IPS-20b (cell line): ENCODE measurements around the gene COPS2.

Experiments
- H3K27ac ChIP-seq: one replicate; pipeline ENCODE4 v1.5.1; 2013; ENCODE audit warnings: low read length
- H3K27me3 ChIP-seq: 2 replicates; pipeline ENCODE4 v1.6.1; 2013; ENCODE audit warnings: mild to moderate bottlenecking, low read length, inconsistent platforms; ENCODE audit not compliant: insufficient read depth
- H3K36me3 ChIP-seq: 2 replicates; pipeline ENCODE4 v1.6.1; 2013; ENCODE audit warnings: low read depth, mild to moderate bottlenecking, inconsistent platforms, low read length, moderate library complexity; ENCODE audit not compliant: insufficient read depth
- H3K4me1 ChIP-seq: 2 replicates; pipeline ENCODE4 v1.6.1; 2013; ENCODE audit warnings: mild to moderate bottlenecking, control low read depth, inconsistent platforms, low read length, moderate library complexity; ENCODE audit not compliant: insufficient read depth
- H3K4me3 ChIP-seq: 2 replicates; pipeline ENCODE4 v1.5.1; 2013; ENCODE audit warnings: mild to moderate bottlenecking, low read length, inconsistent platforms
- H3K9ac ChIP-seq: 2 replicates; pipeline ENCODE4 v1.6.1; 2013; ENCODE audit warnings: low read depth, mild to moderate bottlenecking, inconsistent platforms, low read length, moderate library complexity
- H3K9me3 ChIP-seq: 2 replicates; pipeline ENCODE4 v1.6.1; 2013; ENCODE audit warnings: mild to moderate bottlenecking, low read depth, low read length, inconsistent platforms; ENCODE audit not compliant: insufficient read depth

Gene COPS2

DNA sequence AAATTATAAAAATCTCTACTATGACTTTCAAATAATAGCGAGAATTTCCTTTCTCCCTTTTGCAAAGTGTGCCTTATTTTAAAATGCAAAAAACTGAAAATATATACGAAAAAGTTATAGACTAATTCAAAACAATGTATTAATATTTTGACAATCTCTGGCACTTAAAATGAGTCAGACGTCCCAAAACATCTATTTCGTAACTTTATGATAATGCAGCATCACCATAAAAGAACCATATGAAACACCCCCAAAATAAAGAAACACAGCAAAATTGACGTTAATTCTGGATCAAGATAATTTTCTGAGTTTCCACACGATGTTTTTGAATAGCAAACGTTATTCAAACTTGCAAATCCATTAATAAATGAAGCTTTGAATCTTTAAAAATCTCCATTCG, 1.0 kb downstream of the COPS2 start:
- H3K27ac ChIP-seq: no peak overlapping the region

DNA sequence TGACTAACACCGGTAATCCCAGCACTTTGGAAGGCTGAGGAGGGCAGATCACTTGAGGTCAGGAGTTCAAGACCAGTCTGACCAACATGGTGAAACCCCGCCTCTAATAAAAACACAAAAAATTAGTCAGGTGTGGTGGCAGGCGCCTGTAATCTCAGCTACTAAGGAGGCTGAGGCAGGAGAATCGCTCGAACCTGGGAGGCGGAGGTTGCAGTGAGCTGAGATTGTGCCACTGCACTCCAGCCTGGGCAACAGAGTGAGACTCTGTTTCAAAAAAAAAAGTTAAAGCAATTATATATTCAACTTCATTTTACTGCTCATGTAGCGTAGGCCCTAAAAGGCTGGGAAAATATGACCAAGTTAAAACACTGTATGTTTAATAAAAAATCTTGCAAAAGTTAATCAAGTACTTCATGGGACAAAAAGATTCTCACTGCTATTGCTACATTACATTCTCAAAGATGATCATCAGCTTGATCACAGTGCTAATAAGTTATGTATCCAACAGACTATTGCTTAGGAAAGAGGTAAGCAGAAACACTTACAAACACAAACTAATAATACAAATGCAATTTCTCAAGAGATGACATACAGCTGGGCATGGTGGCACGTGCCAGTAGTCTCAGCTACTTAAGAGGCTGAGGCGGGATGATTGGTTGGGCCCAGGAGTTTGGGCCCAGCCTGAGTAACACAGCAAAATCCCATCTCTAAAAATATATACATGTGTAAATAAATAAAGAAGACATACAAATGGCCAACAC, 2.7 kb downstream of the COPS2 start:
- no peaks in the 10 kb centered on the region for H3K27me3 ChIP-seq
- H3K4me3 ChIP-seq: no peak overlapping the region
- no peaks in the 10 kb centered on the region for H3K9me3 ChIP-seq
- H3K9ac ChIP-seq: no peak overlapping the region
- H3K27ac ChIP-seq: no peak overlapping the region
- H3K36me3 ChIP-seq: no peaks in the 10 kb centered on the region
- H3K4me1 ChIP-seq: peaks cover 4% of the 10 kb centered on the region; the same call in 1 of the 2 replicates

More for the DNA sequence above, 1.0 kb downstream of the COPS2 start:
- no peaks in the 10 kb centered on the region for H3K27me3 ChIP-seq
- H3K9ac ChIP-seq: peak overlapping the region; percentile 97
- H3K9me3 ChIP-seq: no peaks in the 10 kb centered on the region
- no peaks in the 10 kb centered on the region for H3K36me3 ChIP-seq
- no peaks in the 10 kb centered on the region for H3K4me1 ChIP-seq
- H3K4me3 ChIP-seq: peak overlapping the region; percentile 96

DNA sequence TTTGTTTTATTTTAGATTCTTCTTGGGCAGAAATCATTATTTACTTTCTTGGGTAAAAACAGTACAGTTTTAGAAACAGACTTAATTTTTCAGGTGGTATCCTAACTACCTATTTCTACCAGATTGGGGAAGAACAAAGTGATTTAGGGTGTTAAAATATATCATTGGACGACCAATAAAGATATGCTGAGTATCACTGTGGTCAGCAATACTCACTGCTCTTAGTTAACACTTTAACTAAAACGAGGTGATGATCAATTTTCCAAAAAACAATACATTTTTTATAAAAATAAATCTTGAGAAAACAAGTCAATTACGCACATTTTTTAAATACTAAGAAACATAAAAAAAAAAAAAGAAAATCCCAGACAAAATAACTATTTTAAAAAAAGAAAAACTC, 3.6 kb downstream of the COPS2 start:
- Histone ChIP-seq H3K9me3 (no peaks in the 10 kb centered on the region), H3K27me3 (no peaks in the 10 kb centered on the region), H3K36me3 (no peaks in the 10 kb centered on the region), H3K4me3 (no peak overlapping the region), H3K27ac (no peak overlapping the region), H3K9ac (no peak overlapping the region), H3K4me1 (peaks cover 4% of the 10 kb centered on the region; the same call in 1 of the 2 replicates)

DNA sequence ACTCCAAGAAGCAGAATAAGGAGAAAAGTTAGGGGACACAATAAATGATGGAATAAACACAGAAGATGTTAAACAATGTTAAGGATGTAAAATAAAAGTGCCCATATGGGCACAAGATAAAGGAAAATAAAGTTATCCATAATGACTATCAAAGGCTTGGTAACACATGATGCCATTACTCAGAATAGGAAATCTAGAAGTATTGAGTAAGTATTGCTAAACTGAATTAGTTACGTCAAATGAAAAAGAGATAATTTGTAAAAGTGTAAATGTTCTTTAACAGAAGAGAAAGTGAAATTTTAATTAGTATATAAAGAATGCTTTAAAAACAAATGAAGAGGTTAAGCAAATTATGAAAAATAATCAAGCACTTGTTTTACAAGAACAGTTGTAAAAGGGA, 6.7 kb downstream of the COPS2 start:
- no peaks in the 10 kb centered on the region for H3K9me3 ChIP-seq
- H3K36me3 ChIP-seq: peaks cover 15% of the 10 kb centered on the region
- H3K27me3 ChIP-seq: no peaks in the 10 kb centered on the region
- no peak overlapping the region for H3K27ac ChIP-seq
- peaks cover 4% of the 10 kb centered on the region; the same call in 1 of the 2 replicates for H3K4me1 ChIP-seq
- H3K9ac ChIP-seq: no peak overlapping the region
- H3K4me3 ChIP-seq: no peak overlapping the region

DNA sequence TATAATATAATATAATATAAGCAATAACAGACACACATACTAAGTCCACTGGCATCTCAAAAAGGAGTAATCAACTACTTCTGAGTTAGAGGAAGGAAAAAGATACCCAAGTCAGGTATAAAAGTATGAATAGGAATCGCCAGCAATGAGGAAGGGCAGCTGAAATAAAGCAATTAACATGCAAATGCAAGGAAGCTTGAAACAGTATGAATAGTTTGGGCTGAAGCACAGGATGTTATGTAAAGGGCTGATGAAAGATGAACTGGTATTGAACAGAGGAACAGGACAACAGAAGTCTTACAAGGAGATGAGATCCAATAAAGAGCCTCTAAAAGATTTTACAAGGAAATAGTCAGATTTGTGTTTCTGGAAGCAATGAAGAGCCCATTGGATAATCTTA, 7.1 kb downstream of the COPS2 start:
- no peak overlapping the region for H3K4me3 ChIP-seq
- no peaks in the 10 kb centered on the region for H3K9me3 ChIP-seq
- peaks cover 4% of the 10 kb centered on the region; the same call in 1 of the 2 replicates for H3K4me1 ChIP-seq
- H3K36me3 ChIP-seq: peaks cover 20% of the 10 kb centered on the region
- no peak overlapping the region for H3K9ac ChIP-seq
- no peaks in the 10 kb centered on the region for H3K27me3 ChIP-seq
- H3K27ac ChIP-seq: no peak overlapping the region

DNA sequence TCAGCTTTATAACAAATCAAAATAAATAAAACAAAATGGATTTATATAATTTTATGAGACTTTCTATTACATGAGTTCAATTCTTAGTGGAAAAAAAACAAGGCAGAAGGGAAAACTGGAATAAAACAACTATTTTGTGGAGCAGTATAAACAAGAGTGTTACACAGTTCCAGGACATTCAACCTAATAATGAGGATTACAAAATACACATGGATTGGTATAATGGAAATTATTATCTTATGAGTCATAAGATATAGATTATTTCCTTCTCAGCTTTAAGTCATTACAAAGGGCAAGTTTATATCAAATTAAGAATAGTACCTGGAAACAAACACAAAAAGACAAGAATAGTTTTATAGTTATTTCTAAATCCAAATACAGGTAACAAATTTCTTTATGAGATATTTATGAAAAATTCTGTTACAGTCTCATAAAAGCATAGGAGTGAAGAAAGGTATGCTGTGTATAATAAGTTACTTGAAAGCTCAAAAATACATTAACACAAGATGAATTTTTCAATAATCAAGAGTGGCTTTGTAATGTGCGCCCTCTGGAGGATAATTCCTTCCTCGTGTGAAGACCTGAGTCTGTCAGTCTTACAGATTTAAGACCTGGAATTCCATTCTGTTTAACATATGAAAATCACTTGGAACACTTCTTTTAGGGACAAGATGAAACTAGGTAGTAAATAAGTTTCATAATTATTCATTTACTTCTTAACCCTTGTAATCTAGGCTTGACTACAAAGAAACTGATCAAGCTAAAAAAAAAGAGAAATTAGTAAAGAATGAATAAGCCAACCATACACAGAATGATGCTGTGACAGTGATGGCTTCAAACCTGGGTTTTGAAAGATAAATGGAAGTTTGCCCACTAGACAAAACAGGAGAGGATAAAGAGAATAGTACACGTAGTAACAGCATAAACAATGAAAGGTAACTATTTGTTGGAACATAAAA, 9.5 kb downstream of the COPS2 start:
- H3K27ac ChIP-seq: no peak overlapping the region
- no peak overlapping the region for H3K9ac ChIP-seq

DNA sequence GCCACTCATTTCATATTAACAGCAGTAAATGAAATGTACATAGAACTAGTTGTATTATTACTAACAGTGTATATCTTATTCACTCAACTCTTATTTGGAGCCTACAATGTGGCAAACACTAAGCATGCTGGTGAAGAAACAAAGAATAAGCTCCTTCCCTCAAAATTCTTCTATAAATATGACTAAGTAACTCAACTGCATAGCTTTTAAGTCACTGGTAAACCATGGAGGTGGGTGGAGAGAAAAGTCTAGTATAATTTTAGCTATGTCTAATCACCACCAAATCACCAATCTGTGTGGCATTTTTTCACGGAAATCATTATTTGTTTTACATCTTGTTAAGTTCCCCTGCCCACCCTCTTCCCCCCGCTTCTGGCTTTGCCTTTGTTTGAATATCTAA, 17.5 kb downstream of the COPS2 start:
- H3K4me3 ChIP-seq: no peak overlapping the region
- no peak overlapping the region for H3K9ac ChIP-seq
- H3K27me3 ChIP-seq: no peaks in the 10 kb centered on the region
- no peaks in the 10 kb centered on the region for H3K4me1 ChIP-seq
- peaks cover 98% of the 10 kb centered on the region for H3K36me3 ChIP-seq
- no peaks in the 10 kb centered on the region for H3K9me3 ChIP-seq
- no peak overlapping the region for H3K27ac ChIP-seq

More for the DNA sequence above, 9.5 kb downstream of the COPS2 start:
- Histone ChIP-seq H3K9me3 (no peaks in the 10 kb centered on the region), H3K4me1 (peaks cover 4% of the 10 kb centered on the region; the same call in 1 of the 2 replicates), H3K36me3 (peaks cover 43% of the 10 kb centered on the region), H3K4me3 (no peak overlapping the region), H3K27me3 (no peaks in the 10 kb centered on the region)

DNA sequence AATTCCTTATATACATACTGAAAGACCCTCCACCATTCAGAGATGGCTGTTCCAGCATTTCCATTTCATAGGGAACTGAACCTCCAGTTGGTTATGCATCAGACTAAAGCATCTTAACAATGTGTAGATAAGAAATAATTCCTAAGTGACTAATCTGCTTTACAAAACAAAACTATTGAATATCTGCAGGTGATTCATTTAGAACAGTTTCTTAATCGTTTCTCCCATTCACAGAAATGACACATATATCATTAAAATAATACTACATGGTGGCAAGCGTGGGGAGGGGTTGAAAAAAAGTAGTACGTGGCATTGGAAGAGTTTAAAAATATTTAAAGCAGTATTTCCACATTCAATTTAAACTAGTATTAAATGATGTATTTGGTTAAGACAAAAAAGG, 19.5 kb downstream of the COPS2 start:
- H3K27me3 ChIP-seq: no peaks in the 10 kb centered on the region
- no peaks in the 10 kb centered on the region for H3K9me3 ChIP-seq
- no peak overlapping the region for H3K27ac ChIP-seq
- H3K4me1 ChIP-seq: no peaks in the 10 kb centered on the region
- H3K4me3 ChIP-seq: no peak overlapping the region
- H3K36me3 ChIP-seq: peaks cover 98% of the 10 kb centered on the region
- no peak overlapping the region for H3K9ac ChIP-seq

DNA sequence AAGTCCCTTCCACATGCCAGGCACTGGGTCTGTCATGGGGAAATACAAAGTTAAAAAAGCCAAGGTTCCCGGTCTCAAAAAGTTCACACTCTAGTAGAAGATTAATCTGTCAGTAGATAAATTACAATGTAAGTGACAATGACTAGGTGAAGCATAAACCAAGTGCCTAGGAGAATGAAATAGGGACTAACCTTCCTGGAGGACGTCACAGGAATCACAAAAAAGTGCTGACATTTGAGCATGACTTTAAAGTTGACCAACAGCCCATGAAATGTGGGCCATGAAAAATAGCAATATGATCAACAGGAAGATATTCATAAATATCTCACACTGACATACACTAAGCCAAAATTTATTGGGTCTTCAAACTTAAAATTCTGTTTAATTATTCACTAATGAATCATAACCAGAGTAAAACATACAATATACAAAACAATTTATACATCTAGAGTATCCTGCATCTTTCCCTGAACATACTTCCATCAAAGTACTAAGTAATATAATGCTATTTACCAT, 20.0 kb downstream of the COPS2 start:
- Histone ChIP-seq H3K27me3 (no peaks in the 10 kb centered on the region), H3K9me3 (no peaks in the 10 kb centered on the region), H3K27ac (no peak overlapping the region), H3K4me3 (no peak overlapping the region), H3K36me3 (peaks cover 98% of the 10 kb centered on the region), H3K9ac (no peak overlapping the region), H3K4me1 (no peaks in the 10 kb centered on the region)

DNA sequence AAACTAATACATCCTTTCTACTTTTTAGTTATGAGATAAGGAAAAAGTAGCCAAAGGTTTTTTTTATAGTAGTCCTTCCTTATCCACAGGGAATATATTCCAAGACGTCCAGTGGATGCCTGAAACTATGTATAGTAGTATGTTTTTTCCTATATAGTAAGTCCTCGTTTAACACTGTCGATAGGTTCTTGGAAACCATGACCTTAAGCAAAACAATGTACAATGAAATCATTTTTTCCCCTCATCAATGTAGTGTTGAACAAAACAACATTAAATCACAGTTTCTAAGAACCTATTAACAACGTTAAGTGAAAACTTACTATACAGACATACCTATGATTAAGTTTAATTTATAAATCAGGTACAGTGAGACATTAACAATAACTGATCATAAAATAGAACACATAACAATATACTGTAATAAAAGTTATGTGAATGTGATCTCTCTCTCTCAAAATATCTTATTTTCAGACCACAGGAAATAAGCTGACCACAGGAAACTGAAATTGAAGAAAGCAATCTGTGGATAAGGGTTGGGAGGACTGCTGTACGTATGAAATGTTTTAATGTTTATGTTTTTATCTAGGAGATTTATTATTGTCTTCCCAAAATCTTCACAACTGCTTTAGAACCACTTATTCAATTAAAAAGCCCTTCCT, 20.6 kb downstream of the COPS2 start:
- Histone ChIP-seq H3K9me3 (no peaks in the 10 kb centered on the region), H3K27ac (no peak overlapping the region), H3K27me3 (no peaks in the 10 kb centered on the region), H3K4me3 (no peak overlapping the region), H3K36me3 (peaks cover 99% of the 10 kb centered on the region), H3K9ac (no peak overlapping the region), H3K4me1 (no peaks in the 10 kb centered on the region)

DNA sequence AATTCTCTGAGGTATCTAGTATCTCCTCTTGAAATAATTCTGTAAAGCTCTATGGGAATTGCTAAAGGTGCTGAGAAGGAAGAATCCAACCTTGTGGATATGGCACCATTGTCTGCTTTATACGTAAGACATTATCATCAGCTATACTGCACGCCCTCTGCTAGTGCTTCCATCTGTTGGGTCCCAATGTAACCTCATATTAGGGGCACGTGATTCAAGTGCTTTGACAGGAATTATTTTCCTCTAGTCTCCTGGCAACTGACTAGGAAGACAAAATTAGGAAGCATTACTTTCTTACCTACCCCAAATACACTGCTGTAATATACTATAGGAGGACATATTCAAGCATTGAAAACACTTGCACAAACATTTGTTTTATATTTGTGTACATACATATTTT, 24.0 kb downstream of the COPS2 start:
- Histone ChIP-seq H3K36me3 (peaks cover 100% of the 10 kb centered on the region), H3K9me3 (no peaks in the 10 kb centered on the region), H3K4me1 (no peaks in the 10 kb centered on the region), H3K4me3 (no peak overlapping the region), H3K27me3 (no peaks in the 10 kb centered on the region), H3K9ac (no peak overlapping the region), H3K27ac (no peak overlapping the region)
